ENCODE data around the gene DDIT4L. TPM values are rescaled to one million over a fixed set of nuclear protein-coding genes. Genes with fewer than 3 reads are reported as not detected.

The DDIT4L gene, protein sequence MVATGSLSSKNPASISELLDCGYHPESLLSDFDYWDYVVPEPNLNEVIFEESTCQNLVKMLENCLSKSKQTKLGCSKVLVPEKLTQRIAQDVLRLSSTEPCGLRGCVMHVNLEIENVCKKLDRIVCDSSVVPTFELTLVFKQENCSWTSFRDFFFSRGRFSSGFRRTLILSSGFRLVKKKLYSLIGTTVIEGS
- total RNA-seq = 1.4 and 2.0 TPM in 2 replicates
- polyA plus RNA-seq = 0.62 and 0.73 TPM in 2 replicates
- 0.55 and 0.66 TPM in 2 replicates for polyA plus RNA-seq (2011; cell fraction: cytosol; rRNA removed)
- polyA plus RNA-seq (2011; cell fraction: nucleus; rRNA removed) = 0.87 and 0.90 TPM in 2 replicates
- polyA plus RNA-seq (2012) = 0.07 and 0.62 TPM in 2 replicates
- polyA minus RNA-seq = 0.70 and 1.3 TPM in 2 replicates
- not detected for polyA minus RNA-seq (2011; cell fraction: cytosol; rRNA and poly(A)+ RNA removed)
- 0.38 and 0.63 TPM in 2 replicates for polyA minus RNA-seq (2011; cell fraction: nucleus; rRNA and poly(A)+ RNA removed)
- percentile 49 among the genes with signal in this experiment for Bru-seq, nascent RNA
- percentile 27 among the genes with signal in this experiment for BruChase-seq, experiment 1, labeled RNA remaining after a 6-hour chase
- percentile 61 among the genes with signal in this experiment for BruChase-seq, experiment 2, labeled RNA remaining after a 2-hour chase
- long read RNA-seq, partial matches to known transcripts = 0 of 4 reads
- long read RNA-seq, other reads (novel, unspliced or antisense) = 1 of 4 reads

GRCh38 chr4:100189820-100190642 is at the start of gene DDIT4L:
DDIT4L (minus strand) TSS chr4:100190468; CDS start chr4:100189983, 485 bp downstream.
- H3K27me3 ChIP-seq (ENCODE audit: control insufficient read depth in 2 of 2, insufficient read depth in 2 of 2, low read length in 2 of 2) = no peaks in the 10 kb centered on the region
- H3K79me2 ChIP-seq (ENCODE audit: control insufficient read depth, insufficient read depth, low read length) = no peaks in the 10 kb centered on the region
- H3K4me3 ChIP-seq (replicated peaks in 1 of 3; ENCODE audit: insufficient read depth in 1 of 3, low read depth in 1 of 3, low read length in 3 of 3) = peak within 1 kb of the TSS; percentile 61 to 69 (median 63)
- peak within 1 kb of the TSS; percentile 82 for H3K4me2 ChIP-seq (ENCODE audit: insufficient read depth, low read length)
- H3K4me1 ChIP-seq (ENCODE audit: control insufficient read depth, extremely low read depth, insufficient read depth, low read length) = peaks cover 3% of the 10 kb centered on the region
- DNase-seq (ENCODE audit: low read depth, low spot score) (peak; percentile 42), FAIRE-seq (peak; percentile 35)
- H3K36me3 ChIP-seq (ENCODE audit: control insufficient read depth in 2 of 2, extremely low read depth in 1 of 2, insufficient read depth in 2 of 2, low read length in 2 of 2) = no peaks in the 10 kb centered on the region
- BruUV-seq (replicated peaks) = TSS peak; percentile 46
- no peaks in the 10 kb centered on the region for H4K20me1 ChIP-seq (replicated peaks; ENCODE audit: control insufficient read depth, extremely low read depth, insufficient read depth, low read length)
- TF ChIP-seq GATA2 (IDR thresholded peaks at IDR 0.05; ENCODE audit: insufficient read depth, insufficient read length, low read depth, low read length) = no peak
- TF ChIP-seq, protein P1, sequence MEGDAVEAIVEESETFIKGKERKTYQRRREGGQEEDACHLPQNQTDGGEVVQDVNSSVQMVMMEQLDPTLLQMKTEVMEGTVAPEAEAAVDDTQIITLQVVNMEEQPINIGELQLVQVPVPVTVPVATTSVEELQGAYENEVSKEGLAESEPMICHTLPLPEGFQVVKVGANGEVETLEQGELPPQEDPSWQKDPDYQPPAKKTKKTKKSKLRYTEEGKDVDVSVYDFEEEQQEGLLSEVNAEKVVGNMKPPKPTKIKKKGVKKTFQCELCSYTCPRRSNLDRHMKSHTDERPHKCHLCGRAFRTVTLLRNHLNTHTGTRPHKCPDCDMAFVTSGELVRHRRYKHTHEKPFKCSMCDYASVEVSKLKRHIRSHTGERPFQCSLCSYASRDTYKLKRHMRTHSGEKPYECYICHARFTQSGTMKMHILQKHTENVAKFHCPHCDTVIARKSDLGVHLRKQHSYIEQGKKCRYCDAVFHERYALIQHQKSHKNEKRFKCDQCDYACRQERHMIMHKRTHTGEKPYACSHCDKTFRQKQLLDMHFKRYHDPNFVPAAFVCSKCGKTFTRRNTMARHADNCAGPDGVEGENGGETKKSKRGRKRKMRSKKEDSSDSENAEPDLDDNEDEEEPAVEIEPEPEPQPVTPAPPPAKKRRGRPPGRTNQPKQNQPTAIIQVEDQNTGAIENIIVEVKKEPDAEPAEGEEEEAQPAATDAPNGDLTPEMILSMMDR (IDR thresholded peaks at IDR 0.05; ENCODE audit: extremely low read depth in 1 of 2, insufficient read depth in 1 of 2, low read depth in 1 of 2, low read length in 2 of 2) = no peak
- no peak for TF ChIP-seq POLR2AphosphoS5 (IDR thresholded peaks at IDR 0.05; ENCODE audit: insufficient read depth, low read depth, low read length)
- no peak for TF ChIP-seq JUN (IDR thresholded peaks at IDR 0.05; ENCODE audit: borderline replicate concordance, insufficient read depth, insufficient read length, low read depth)
- no peak for TF ChIP-seq MYC (IDR thresholded peaks at IDR 0.05; ENCODE audit: low read depth, low read length)
- no peak for TF ChIP-seq POLR2A (IDR thresholded peaks at IDR 0.05; ENCODE audit: low read depth, low read length)
- no peak for TF ChIP-seq EZH2 (IDR thresholded peaks at IDR 0.05; ENCODE audit: borderline replicate concordance, low read depth, low read length, severe bottlenecking)
- TF ChIP-seq, protein P2, sequence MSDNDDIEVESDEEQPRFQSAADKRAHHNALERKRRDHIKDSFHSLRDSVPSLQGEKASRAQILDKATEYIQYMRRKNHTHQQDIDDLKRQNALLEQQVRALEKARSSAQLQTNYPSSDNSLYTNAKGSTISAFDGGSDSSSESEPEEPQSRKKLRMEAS (IDR thresholded peaks at IDR 0.05; ENCODE audit: insufficient read depth, insufficient read length) = no peak
- TF ChIP-seq FOS (IDR thresholded peaks at IDR 0.05; ENCODE audit: borderline replicate concordance, insufficient read depth, low read length) = no peak
- dilution Hi-C loops (cut with MboI; ENCODE audit: extremely low pct_ligation_motif_present, low sequenced_read_pairs) (no loop called here), intact Hi-C loops (cut with micrococcal nuclease) (loop anchor here (1.0 to 10.0 kb wide), 2 partner anchors 28 to 175 kb away; no protein-coding TSS in a partner anchor)
- no peaks in the 10 kb centered on the region for H3K9me3 ChIP-seq (replicated peaks; ENCODE audit: control insufficient read depth, insufficient read depth, low read length)
- CTCF ChIA-PET = no interaction called here
- peak within 1 kb of the TSS; percentile 4 for H3K9ac ChIP-seq (replicated peaks; ENCODE audit: extremely low read depth, insufficient read depth, low read length)
- H3K27ac ChIP-seq (ENCODE audit: insufficient read depth, low read depth, low read length) = no peak within 1 kb of the TSS
- no peaks in the 10 kb centered on the region for H3K9me1 ChIP-seq (replicated peaks; ENCODE audit: control insufficient read depth, extremely low read depth, insufficient read depth, low read length)
- POLR2A ChIA-PET = no interaction called here
- H2AFZ ChIP-seq (ENCODE audit: low read depth, low read length) = peak within 1 kb of the TSS; percentile 90

All from endothelial cell of umbilical vein (primary cell).